ENCODE measurements around the gene EML4. TPM values are rescaled to one million over a fixed set of nuclear protein-coding genes. Genes with fewer than 3 reads are reported as not detected.
A peak's percentile ranks its signal among the peaks of the same experiment; 100 is the strongest.

Gene EML4
- total and polyA plus RNA-seq, 11 donors = 2.3 to 32.8 (median 5.6) TPM

DNA sequence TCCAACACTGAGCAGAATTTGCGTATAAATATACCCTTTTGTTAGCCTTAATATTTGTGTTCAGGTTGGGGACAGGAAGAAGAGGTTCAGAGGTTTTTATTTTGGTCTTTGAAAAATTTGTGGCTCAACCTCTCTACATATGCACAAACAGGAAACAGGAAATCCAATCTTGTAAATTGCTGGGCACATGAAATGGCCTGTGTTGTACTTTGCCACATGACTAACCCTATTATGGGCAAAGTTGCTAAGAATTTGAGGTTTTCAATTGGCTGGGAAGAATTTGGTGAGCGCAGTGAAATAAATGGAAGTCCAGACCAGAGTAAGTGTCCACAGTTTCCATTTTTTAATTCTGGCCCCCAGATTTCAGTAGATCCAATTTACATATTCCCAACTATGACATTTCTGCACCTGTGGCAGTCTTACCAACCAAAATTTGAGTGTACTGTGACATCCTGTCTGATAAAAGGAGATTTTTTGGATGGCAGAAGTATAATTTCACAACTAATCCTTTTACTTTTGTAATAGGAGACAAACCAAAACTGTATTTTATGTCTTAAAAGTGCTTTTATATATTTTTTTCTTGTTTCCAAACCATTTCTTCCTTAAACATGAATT is 128.3 kb downstream of the EML4 start:
- no peak for ATAC-seq
- 84 to 92% (median 89%) methylated on average over 2 of the region's 2 CpGs for WGBS, 4 donors

DNA sequence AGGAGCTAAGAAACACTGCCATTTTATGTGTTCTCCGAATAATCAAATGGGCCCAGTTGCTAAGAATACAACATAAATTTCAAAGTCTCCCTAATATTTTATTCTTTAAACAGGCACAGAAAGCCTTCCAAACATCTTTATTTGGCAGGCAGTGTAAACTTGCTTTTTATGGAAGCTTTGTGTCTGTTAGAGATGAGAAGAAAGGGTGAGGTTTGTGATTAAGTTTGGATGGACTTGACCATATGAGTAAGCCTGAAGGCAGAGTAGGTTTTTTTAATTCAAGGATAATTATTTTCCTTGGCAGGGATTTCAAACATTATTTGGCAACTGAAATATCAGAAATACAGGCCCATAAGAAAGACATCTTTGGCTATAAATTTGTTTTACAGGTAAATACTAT is 129.0 kb downstream of the EML4 start:
- no peaks in the 10 kb centered on the region for H3K9me3 ChIP-seq
- DNase-seq (no peak), ATAC-seq (no peak)
- H3K4me3 ChIP-seq = no peak overlapping the region
- H3K27me3 ChIP-seq = no peaks in the 10 kb centered on the region
- intact Hi-C loops (cut with DNase I) = no loop called here
- peaks cover 0 to 21% (median 0%) of the 10 kb centered on the region in 12 donors for H3K4me1 ChIP-seq
- peaks cover 0 to 85% (median 55%) of the 10 kb centered on the region in 9 donors for H3K36me3 ChIP-seq
- H3K27ac ChIP-seq = peak overlapping the region in 1 of 12 donors; percentile 22
- TF ChIP-seq CTCF (IDR thresholded peaks at IDR 0.05) (no peak), POLR2A (IDR thresholded peaks at IDR 0.05) (no peak)
- 43 to 95% (median 72%) methylated on average over 1 of the region's 1 CpG for WGBS, 4 donors

More for the DNA sequence above, 128.3 kb downstream of the EML4 start:
- TF ChIP-seq POLR2A (IDR thresholded peaks at IDR 0.05) (no peak), CTCF (IDR thresholded peaks at IDR 0.05) (no peak)
- no peak overlapping the region for H3K4me3 ChIP-seq
- no peak for DNase-seq
- H3K27me3 ChIP-seq = no peaks in the 10 kb centered on the region
- peaks cover 0 to 21% (median 0%) of the 10 kb centered on the region in 12 donors for H3K4me1 ChIP-seq
- peak overlapping the region in 1 of 12 donors; percentile 22 for H3K27ac ChIP-seq
- H3K9me3 ChIP-seq = no peaks in the 10 kb centered on the region
- intact Hi-C loops (cut with DNase I) = no loop called here
- H3K36me3 ChIP-seq = peaks cover 0 to 83% (median 54%) of the 10 kb centered on the region in 9 donors

GRCh38 chr2:42298996-42299754 is 130.0 kb downstream of the EML4 start:
- peaks cover 0 to 85% (median 62%) of the 10 kb centered on the region in 9 donors for H3K36me3 ChIP-seq
- 97 to 100% (median 98%) methylated on average over 3 of the region's 3 CpGs for WGBS, 4 donors
- intact Hi-C loops (cut with DNase I) = no loop called here

More at GRCh38 chr2:42298996-42299754, 130.0 kb downstream of the EML4 start:
- Histone ChIP-seq H3K4me1 (peaks cover 0 to 21% (median 0%) of the 10 kb centered on the region in 12 donors), H3K27ac (no peak overlapping the region), H3K4me3 (no peak overlapping the region), H3K27me3 (no peaks in the 10 kb centered on the region), H3K9me3 (no peaks in the 10 kb centered on the region)
- no peak for TF ChIP-seq POLR2A (IDR thresholded peaks at IDR 0.05)
- TF ChIP-seq CTCF (IDR thresholded peaks at IDR 0.05) = no peak
- no peak for DNase-seq
- no peak for ATAC-seq

Data from heart left ventricle (tissue), 16 donors.